K562 (cell line): ENCODE results near the gene LMLN. TPM values are rescaled to one million over a fixed set of nuclear protein-coding genes. Genes with fewer than 3 reads are reported as not detected.

ENCODE experiments used
- AFF4 ChIP-seq: sonication (generic); formaldehyde crosslinking; IDR thresholded peaks from 2 replicates; pipeline ENCODE4 v1.8.0; 2023; ENCODE audit warnings: mild to moderate bottlenecking, missing genetic modification reagents
- BRD4 ChIP-seq: fragments of 200-600 bp; sonication (generic); IDR thresholded peaks from 2 replicates; pipeline ENCODE4 v1.6.1; 2017; ENCODE audit warnings: inconsistent platforms
- CBFA2T2 ChIP-seq: fragments of 450-650 bp; conservative IDR thresholded peaks from 2 replicates; pipeline ENCODE4 v1.6.1; 2017; ENCODE audit warnings: mild to moderate bottlenecking
- DDX20 ChIP-seq: fragments of 450-650 bp; IDR thresholded peaks from 2 replicates; pipeline ENCODE4 v1.6.1; 2016; ENCODE audit warnings: missing genetic modification characterization, low read depth, mild to moderate bottlenecking, missing compliant biosample characterization, moderate library complexity
- ELK1 ChIP-seq: sonication (generic); formaldehyde crosslinking; IDR thresholded peaks from 2 replicates; pipeline ENCODE4 v1.8.1; 2022; ENCODE audit warnings: missing genetic modification reagents
- PPARD ChIP-seq: fragments of 250-450 bp; sonication (Bioruptor Pico); IDR thresholded peaks from 2 replicates; pipeline ENCODE4 v1.8.0; 2022; ENCODE audit warnings: inconsistent platforms, mild to moderate bottlenecking, moderate library complexity
- RBBP5 ChIP-seq: fragments of 200-600 bp; sonication (generic); IDR thresholded peaks from 2 replicates; pipeline ENCODE4 v1.6.1; 2012; ENCODE audit warnings: borderline replicate concordance, mild to moderate bottlenecking, low read length, control low read depth, inconsistent platforms; ENCODE audit not compliant: insufficient read depth, poor library complexity, severe bottlenecking
- SMAD3 ChIP-seq: fragments of 450-650 bp; formaldehyde crosslinking; conservative IDR thresholded peaks from 2 replicates; pipeline ENCODE4 v1.4.0; 2020; ENCODE audit warnings: mild to moderate bottlenecking
- SMARCA4 ChIP-seq: fragments of 450-650 bp; IDR thresholded peaks from 2 replicates; pipeline ENCODE4 v1.6.1; 2016
- SPI1 ChIP-seq: IDR thresholded peaks from 2 replicates; pipeline ENCODE4 v1.6.1; 2011; ENCODE audit warnings: low read depth, low read length, control low read depth, borderline replicate concordance
- SRSF9 ChIP-seq: fragments of 200-400 bp; formaldehyde crosslinking; IDR thresholded peaks from 2 replicates; pipeline ENCODE4 v1.6.1; 2017; ENCODE audit warnings: low read depth, low read length, borderline replicate concordance
- STAT5B ChIP-seq: fragments of 250-450 bp; sonication (Bioruptor Pico); IDR thresholded peaks from 2 replicates; pipeline ENCODE4 v1.8.0; 2021; ENCODE audit warnings: mild to moderate bottlenecking, inconsistent platforms
- TARDBP ChIP-seq: fragments of 450-650 bp; IDR thresholded peaks from 2 replicates; pipeline ENCODE4 v1.6.1; 2016
- TCF7 ChIP-seq: sonication (generic); IDR thresholded peaks from 2 replicates; pipeline ENCODE4 v1.6.1; 2016; ENCODE audit warnings: antibody characterized with exemption, borderline replicate concordance
- polyA plus RNA-seq, 8 experiments: library from polyadenylated mRNA; depleted of rRNA in 4 of 8; stranded (reverse) in 5 of 8; unstranded in 3 of 8; fragments of >200 nt; fragmentation: Nextera tagmentation in 2 of 8; fragmentation: Illumina TruSeq in 1 of 8; extraction: Ambion mirVana in 2 of 8; extraction: Trizol in 1 of 8; gene quantifications; 2 replicates each; pipeline versions ENCODE4 v1.2.1 to v1.2.3, GENCODE V29; 2011 to 2014; ENCODE audit warnings: inconsistent platforms in 1 of 8, missing spikeins in 1 of 8
- total RNA-seq, 7 experiments: library from RNA; depleted of rRNA in 6 of 7; stranded (reverse); fragments of >200 nt in 6 of 7; fragmentation: Illumina TruSeq in 2 of 7; extraction: Trizol in 2 of 7; gene quantifications; 2 replicates each; pipeline versions ENCODE4 v1.2.1 to v1.2.3, GENCODE V29; 2011 to 2021; ENCODE audit warnings: low replicate concordance in 1 of 7
- TF ChIP-seq, protein P1 (sequence below): sonication (generic); formaldehyde crosslinking; IDR thresholded peaks from 2 replicates; pipeline ENCODE4 v1.8.0; 2023; ENCODE audit warnings: missing genetic modification reagents, mild to moderate bottlenecking, borderline replicate concordance
- TF ChIP-seq, protein P2 (sequence below): fragments of 450-650 bp; IDR thresholded peaks from one replicate; pipeline ENCODE4 v1.6.1; 2018; ENCODE audit warnings: mild to moderate bottlenecking, moderate library complexity; ENCODE audit not compliant: partially characterized antibody

LMLN gene
- total and polyA plus RNA-seq, 9 of the 15 experiments (the other 6 are each of a cell fraction or from before 2014, with no cell fraction given), result 2.2 to 15.9 (median 6.9) TPM

DNA sequence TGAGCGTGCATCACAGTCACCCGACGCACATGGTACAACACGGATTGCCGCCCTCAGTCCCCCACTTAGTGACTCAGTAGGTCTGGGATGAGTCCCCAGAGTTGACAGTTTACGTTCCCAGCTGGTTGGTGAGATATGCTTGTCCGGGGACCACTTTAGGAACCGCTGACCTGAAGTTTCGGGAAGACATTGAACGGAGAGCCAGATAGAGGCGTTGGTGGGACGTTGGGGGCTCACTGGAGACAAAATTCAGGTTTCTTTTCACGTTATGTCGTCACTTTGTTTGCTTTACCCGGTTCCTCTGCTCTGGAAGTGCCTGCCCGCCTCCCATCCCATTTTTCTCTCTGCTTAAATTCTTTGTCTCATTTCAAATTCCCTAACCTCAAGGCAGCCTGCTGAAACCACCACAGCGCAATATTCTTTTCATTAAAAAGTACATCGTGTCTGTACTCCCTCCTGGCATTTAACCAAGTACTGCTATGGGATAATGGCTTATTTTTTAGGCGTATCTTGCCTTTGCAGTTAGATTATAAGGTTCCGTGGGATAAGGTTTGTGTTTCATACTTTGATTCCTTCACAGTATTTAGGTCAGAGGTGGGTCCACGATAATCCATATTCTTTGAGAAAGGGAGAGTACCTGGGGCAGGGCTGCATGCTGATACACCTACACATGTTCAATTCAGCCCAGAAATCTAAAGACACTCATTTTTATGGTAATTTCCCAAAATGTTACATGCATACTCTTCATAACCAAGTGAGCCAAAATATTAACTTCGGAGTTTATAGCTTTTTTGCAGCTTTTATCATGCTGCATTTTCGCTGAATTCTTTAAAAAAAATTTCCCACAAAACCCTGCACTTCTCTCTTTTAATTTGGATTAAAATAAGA lies 921 bp downstream of the LMLN start (continued):
- no peak for TF ChIP-seq AFF4
- TF ChIP-seq TCF7, result no peak
- TF ChIP-seq SPI1, result no peak
- TF ChIP-seq, protein P1, sequence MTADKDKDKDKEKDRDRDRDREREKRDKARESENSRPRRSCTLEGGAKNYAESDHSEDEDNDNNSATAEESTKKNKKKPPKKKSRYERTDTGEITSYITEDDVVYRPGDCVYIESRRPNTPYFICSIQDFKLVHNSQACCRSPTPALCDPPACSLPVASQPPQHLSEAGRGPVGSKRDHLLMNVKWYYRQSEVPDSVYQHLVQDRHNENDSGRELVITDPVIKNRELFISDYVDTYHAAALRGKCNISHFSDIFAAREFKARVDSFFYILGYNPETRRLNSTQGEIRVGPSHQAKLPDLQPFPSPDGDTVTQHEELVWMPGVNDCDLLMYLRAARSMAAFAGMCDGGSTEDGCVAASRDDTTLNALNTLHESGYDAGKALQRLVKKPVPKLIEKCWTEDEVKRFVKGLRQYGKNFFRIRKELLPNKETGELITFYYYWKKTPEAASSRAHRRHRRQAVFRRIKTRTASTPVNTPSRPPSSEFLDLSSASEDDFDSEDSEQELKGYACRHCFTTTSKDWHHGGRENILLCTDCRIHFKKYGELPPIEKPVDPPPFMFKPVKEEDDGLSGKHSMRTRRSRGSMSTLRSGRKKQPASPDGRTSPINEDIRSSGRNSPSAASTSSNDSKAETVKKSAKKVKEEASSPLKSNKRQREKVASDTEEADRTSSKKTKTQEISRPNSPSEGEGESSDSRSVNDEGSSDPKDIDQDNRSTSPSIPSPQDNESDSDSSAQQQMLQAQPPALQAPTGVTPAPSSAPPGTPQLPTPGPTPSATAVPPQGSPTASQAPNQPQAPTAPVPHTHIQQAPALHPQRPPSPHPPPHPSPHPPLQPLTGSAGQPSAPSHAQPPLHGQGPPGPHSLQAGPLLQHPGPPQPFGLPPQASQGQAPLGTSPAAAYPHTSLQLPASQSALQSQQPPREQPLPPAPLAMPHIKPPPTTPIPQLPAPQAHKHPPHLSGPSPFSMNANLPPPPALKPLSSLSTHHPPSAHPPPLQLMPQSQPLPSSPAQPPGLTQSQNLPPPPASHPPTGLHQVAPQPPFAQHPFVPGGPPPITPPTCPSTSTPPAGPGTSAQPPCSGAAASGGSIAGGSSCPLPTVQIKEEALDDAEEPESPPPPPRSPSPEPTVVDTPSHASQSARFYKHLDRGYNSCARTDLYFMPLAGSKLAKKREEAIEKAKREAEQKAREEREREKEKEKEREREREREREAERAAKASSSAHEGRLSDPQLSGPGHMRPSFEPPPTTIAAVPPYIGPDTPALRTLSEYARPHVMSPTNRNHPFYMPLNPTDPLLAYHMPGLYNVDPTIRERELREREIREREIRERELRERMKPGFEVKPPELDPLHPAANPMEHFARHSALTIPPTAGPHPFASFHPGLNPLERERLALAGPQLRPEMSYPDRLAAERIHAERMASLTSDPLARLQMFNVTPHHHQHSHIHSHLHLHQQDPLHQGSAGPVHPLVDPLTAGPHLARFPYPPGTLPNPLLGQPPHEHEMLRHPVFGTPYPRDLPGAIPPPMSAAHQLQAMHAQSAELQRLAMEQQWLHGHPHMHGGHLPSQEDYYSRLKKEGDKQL (CRISPR knock-in tag), result no peak
- no peak for TF ChIP-seq DDX20 (tag)
- TF ChIP-seq SMARCA4, result peak; percentile 48
- TF ChIP-seq CBFA2T2, result peak; percentile 42
- TF ChIP-seq TARDBP, result no peak
- no peak for TF ChIP-seq SRSF9
- TF ChIP-seq STAT5B, result no peak
- TF ChIP-seq BRD4, result no peak
- no peak for TF ChIP-seq SMAD3 (CRISPR knock-in tag)
- TF ChIP-seq PPARD (CRISPR knock-in tag), result no peak
- TF ChIP-seq RBBP5, result no peak
- TF ChIP-seq ELK1 (CRISPR knock-in tag), result no peak
- TF ChIP-seq, protein P2, sequence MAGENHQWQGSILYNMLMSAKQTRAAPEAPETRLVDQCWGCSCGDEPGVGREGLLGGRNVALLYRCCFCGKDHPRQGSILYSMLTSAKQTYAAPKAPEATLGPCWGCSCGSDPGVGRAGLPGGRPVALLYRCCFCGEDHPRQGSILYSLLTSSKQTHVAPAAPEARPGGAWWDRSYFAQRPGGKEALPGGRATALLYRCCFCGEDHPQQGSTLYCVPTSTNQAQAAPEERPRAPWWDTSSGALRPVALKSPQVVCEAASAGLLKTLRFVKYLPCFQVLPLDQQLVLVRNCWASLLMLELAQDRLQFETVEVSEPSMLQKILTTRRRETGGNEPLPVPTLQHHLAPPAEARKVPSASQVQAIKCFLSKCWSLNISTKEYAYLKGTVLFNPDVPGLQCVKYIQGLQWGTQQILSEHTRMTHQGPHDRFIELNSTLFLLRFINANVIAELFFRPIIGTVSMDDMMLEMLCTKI, result no peak
